HG03460 (cell line): Measurements from ENCODE around the gene ZPBP2.

ENCODE experiments used
- ATAC-seq: cut with Tn5 transposase; IDR thresholded peaks from one replicate; pipeline ENCODE4 v1.9.1; 2021; ENCODE audit not compliant: unreplicated experiment

Gene ZPBP2

GRCh38 chr17:39908789-39909352 is 40.9 kb downstream of the ZPBP2 start:
- no peak for ATAC-seq

DNA sequence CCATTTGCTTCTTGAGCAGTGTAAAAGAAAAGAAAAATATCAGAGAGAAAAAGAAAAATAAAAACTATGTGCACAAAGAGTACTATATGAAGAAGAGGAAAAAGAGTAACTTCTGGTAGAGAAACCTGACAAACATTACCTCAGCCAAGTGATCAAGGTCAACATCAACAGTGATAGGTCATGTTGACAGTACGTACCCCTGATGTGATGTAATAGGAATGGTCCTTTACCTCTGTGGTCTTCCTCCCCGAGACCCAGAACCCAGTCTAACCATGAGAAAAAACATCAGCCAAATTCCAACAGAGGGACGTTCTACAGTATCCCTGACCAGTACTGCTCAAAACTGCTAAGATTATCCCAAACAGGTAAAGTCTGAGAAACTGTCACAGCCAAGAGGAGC is 46.0 kb downstream of the ZPBP2 start:
- ATAC-seq: no peak

DNA sequence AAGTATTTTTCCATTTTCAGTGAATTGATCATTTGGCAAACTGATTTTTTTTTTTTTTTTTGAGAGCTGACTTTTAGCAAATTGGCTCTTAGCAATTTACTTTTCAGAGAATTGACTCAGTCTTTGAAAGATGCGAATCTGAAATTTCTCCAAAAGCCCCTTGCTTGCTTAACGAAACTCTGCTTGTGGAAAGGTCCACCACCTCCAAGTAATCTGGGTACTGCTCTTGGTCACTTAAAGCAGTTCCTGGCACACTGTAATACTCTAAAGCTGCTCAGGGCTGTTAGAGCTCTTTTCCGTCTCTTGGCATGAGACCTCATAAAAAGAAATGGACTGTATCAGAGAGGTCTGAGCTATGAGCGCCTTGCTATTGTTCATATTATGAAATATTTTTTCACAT is 47.6 kb downstream of the ZPBP2 start:
- no peak for ATAC-seq

DNA sequence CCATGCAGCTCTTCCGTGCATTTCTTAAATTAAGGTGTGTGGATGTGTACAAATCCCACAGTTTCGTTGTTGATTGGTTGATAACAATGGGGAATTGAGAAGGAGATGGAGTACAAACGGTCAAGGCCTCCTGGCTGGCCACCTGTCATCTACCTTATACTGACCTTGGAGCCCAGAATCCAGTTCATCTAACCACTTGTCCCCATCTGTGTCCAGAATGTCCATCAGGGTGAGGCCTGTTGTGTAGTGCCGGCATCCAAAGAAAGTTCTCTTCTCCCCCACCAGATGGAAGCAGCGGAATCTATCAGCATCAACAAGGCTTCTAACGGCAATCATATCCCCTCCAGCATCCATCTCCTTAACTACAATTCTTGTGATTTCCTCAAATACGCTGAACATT is 48.9 kb downstream of the ZPBP2 start:
- no peak for ATAC-seq

DNA sequence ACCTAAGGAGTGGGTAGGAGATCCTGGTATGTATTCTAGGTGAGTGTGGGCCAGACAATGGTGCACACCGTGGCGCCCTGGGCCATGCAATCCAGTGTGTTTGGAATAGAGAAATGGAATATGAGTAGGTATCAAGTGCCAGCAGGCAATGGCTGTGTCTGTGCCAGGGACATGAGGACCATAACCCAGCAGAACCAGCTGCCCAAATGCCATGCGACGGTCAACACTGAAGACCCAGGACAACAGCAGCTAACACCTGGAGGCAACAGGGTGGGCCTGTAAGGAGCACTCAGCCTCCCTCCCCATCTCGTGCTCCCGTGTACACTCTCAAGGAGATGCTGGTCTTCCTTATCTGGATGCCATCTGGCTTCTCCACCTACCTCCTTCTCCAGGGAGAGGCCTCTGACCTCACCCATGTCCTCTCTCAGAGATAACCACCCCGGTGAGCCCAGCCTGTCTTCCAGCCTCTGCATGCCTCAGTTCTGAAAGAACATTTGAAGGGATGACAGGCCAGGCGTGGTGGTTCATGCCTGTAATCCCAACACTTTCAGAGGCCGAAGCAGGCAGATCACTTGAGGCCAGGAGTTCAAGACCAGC is 51.2 kb downstream of the ZPBP2 start:
- no peak for ATAC-seq

GRCh38 chr17:39920218-39921210 is 52.5 kb downstream of the ZPBP2 start:
- no peak for ATAC-seq

DNA sequence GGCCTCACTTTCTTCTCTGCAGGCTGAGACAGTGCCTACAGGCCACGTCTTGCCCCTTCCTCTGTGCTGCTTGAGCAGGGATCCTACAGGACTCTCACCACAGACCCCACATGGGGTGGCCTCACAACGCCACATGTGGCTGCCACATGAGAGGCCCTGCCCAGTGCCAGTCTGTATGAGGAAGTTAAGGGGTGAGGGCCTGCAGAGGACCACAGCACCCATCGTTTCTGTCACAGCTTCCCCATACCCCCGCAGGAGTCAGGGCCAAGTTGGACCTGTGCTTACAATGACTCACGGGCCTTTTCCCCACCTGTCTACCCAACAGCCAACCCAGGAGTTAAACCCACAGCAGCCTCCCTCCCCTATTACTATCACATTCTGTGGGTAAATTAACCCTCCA is 53.3 kb downstream of the ZPBP2 start:
- ATAC-seq: no peak

GRCh38 chr17:39922006-39922405 is 54.0 kb downstream of the ZPBP2 start:
- no peak for ATAC-seq

GRCh38 chr17:39923230-39923629 is 55.2 kb downstream of the ZPBP2 start:
- ATAC-seq: no peak

DNA sequence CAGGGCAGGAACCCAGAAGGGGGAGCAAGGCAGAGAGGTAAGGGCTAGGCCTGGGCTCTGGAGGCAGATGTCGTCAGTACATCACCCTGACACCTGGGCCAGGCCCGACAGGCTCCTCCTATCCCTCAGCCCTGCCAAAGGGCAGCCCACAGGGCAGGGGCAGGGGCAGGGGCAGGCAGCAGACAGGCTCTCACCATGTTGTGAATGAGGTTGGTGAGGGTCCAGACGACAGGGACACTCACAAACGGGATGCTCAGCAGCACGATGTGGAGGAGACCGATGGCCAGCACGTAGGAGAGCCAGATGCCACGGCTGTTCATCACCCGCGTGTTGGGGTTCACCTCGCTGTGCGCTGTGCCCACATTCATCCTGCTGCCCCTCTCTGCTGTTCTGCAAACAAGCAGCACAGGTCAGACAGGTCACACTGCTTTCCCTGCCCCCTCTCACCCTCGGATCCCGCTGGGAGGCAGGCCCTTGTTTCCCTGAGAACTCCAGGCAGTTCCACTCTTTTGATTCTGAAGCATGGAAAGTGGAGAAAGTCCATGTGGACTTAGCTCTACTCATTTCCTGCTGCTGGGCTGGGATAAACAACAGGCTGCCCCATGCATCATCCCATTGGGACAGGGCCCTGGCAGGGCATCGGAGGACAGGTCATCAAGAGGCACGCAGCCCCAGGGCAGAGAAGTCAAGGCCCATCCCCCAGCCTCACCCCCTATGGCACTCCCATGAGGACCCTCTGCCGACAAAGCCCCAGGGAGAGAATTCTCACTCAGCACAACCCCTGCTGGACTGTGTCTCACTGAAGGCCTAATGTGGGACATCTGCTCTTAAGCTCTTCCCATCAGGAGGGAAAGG is 56.1 kb downstream of the ZPBP2 start:
- no peak for ATAC-seq

DNA sequence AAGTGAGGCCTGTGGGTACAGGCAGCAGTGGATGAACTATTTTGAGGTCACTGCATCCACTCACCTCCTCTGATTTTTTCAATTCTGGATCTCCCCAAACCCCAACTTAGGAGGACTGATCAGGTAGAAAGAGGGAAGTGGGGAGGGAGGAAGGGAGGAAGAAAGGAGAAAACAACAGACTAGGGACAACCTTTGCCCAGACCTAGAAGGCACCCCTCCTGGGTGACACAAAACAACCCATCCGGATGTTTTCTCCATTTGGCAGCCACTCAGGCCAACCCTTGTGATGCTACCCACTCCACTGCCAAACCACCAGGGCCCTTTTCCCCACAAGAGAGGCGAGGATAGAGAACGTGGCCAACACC is 56.7 kb downstream of the ZPBP2 start:
- no peak for ATAC-seq

- ATAC-seq: no peak
These were observed 57.5 kb downstream of the ZPBP2 start for GRCh38 chr17:39925282-39926134.

GRCh38 chr17:39926135-39926587 is 58.2 kb downstream of the ZPBP2 start:
- no peak for ATAC-seq

GRCh38 chr17:39926588-39927100 is 58.6 kb downstream of the ZPBP2 start:
- ATAC-seq: peak; percentile 28
